Vagina (tissue), 2 donors: Measurements from ENCODE around the gene LRMDA. TPM values are rescaled to one million over a fixed set of nuclear protein-coding genes. Genes with fewer than 3 reads are reported as not detected.

Source experiments
- DNase-seq, 2 donors: peaks; one replicate each; pipeline ENCODE4 v3.0.0-alpha.2; 2017; ENCODE audit errors: extremely low spot score in 2 of 2
- H3K27ac ChIP-seq: fragments of 200-600 bp; sonication (generic); one replicate; pipeline ENCODE4 v1.5.1; 2019
- H3K27me3 ChIP-seq: fragments of 200-600 bp; sonication (generic); one replicate; pipeline ENCODE4 v1.5.1; 2019
- H3K36me3 ChIP-seq, 2 donors: fragments of 200-600 bp; sonication (generic); one replicate each; pipeline ENCODE4 v1.5.1; 2017 to 2019
- H3K4me1 ChIP-seq: fragments of 200-600 bp; sonication (generic); one replicate; pipeline ENCODE4 v1.5.1; 2019
- H3K4me3 ChIP-seq, 2 donors: fragments of 200-600 bp; sonication (generic); 1 replicate in 1 of 2; 2 replicates in 1 of 2; pipeline ENCODE4 v1.5.1; 2016 to 2019
- H3K9me3 ChIP-seq: fragments of 200-600 bp; sonication (generic); one replicate; pipeline ENCODE4 v1.5.1; 2019
- POLR2A ChIP-seq, 2 donors: fragments of 450-650 bp; IDR thresholded peaks; one replicate each; pipeline ENCODE4 v1.6.1; 2017; ENCODE audit warnings: antibody characterized with exemption in 2 of 2, mild to moderate bottlenecking in 2 of 2, moderate library complexity in 2 of 2
- POLR2AphosphoS5 ChIP-seq, 2 donors: sonication (generic); formaldehyde crosslinking; IDR thresholded peaks; one replicate each; pipeline ENCODE4 v1.9.0; 2017; ENCODE audit warnings: antibody characterized with exemption in 2 of 2, mild to moderate bottlenecking in 2 of 2, low read depth in 1 of 2; ENCODE audit not compliant: insufficient read depth in 1 of 2
- intact Hi-C: fragments of 100-400 bp; cut with DNase I; formaldehyde crosslinking; loops from one replicate; pipeline ENCODE4 v1.15.1; 2023
- total RNA-seq: library from RNA; depleted of rRNA; stranded (reverse); fragments of >200 nt; gene quantifications from one replicate; pipeline ENCODE4 v1.2.3, GENCODE V29; 2016
- TF ChIP-seq, protein P1 (sequence below), 3 experiments: fragments of 450-650 bp in 2 of 3; fragments of 200-600 bp in 1 of 3; sonication (generic) in 1 of 3; IDR thresholded peaks; one replicate each; pipeline ENCODE4 v1.5.1; 2017 to 2019; ENCODE audit warnings: antibody characterized with exemption in 3 of 3, mild to moderate bottlenecking in 2 of 3, moderate library complexity in 2 of 3

The LRMDA gene
- total RNA-seq, 1 donor from 2014 or later: 22.6 TPM

DNA sequence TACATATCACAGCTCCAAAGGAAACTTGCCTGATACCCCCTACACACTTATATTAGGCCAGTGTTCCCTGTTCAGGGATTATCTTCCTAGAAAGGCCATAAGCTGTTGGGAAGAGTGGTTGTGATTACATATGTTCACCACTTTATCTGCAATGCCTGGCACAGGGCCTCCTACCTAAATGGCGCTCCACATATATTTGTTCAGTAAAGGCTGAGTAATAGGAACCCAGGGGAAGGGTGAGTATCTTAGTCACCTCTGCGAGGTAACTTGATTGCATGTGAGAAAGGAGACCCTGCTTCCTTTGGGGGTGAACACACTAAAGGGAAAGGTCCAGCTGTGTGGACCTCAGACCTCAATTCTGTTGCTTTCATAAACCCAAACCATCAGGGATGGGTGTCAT, 896.0 kb downstream of the LRMDA start:
- intact Hi-C loops: no loop called here
- H3K4me1 ChIP-seq: peaks cover 6% of the 10 kb centered on the region
- no peak overlapping the region for H3K27ac ChIP-seq
- H3K36me3 ChIP-seq: no peaks in the 10 kb centered on the region
- H3K4me3 ChIP-seq: no peak overlapping the region
- TF ChIP-seq, protein P1, sequence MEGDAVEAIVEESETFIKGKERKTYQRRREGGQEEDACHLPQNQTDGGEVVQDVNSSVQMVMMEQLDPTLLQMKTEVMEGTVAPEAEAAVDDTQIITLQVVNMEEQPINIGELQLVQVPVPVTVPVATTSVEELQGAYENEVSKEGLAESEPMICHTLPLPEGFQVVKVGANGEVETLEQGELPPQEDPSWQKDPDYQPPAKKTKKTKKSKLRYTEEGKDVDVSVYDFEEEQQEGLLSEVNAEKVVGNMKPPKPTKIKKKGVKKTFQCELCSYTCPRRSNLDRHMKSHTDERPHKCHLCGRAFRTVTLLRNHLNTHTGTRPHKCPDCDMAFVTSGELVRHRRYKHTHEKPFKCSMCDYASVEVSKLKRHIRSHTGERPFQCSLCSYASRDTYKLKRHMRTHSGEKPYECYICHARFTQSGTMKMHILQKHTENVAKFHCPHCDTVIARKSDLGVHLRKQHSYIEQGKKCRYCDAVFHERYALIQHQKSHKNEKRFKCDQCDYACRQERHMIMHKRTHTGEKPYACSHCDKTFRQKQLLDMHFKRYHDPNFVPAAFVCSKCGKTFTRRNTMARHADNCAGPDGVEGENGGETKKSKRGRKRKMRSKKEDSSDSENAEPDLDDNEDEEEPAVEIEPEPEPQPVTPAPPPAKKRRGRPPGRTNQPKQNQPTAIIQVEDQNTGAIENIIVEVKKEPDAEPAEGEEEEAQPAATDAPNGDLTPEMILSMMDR (IDR thresholded peaks at IDR 0.05): no peak
- TF ChIP-seq POLR2AphosphoS5 (IDR thresholded peaks at IDR 0.05; ENCODE audit: insufficient read depth in 1 of 2, low read depth in 1 of 2): no peak
- TF ChIP-seq POLR2A (IDR thresholded peaks at IDR 0.05): no peak
- H3K27me3 ChIP-seq: no peaks in the 10 kb centered on the region
- DNase-seq: no peak
- no peaks in the 10 kb centered on the region for H3K9me3 ChIP-seq

DNA sequence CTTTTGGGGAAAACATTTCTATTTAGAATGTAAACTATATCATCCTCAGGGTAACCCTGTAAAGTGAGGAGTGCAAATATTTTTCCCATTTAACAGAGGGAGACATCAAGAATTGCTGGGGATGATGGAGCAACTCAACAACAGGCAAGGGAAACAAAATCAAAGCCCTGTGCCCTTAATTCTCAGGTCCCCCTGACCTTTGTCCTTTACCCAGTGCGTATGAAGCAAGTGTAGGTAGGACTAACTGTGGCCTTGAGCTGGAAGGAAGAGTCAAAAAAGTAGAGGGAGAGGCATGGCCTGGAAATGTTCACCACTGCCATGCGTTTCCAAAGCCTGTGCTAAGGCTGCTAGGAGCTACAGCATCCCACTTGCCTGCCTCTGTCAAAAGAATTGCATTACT, 896.9 kb downstream of the LRMDA start:
- Histone ChIP-seq H3K27ac (no peak overlapping the region), H3K4me1 (peaks cover 6% of the 10 kb centered on the region), H3K9me3 (no peaks in the 10 kb centered on the region), H3K27me3 (no peaks in the 10 kb centered on the region), H3K36me3 (no peaks in the 10 kb centered on the region), H3K4me3 (no peak overlapping the region)
- intact Hi-C loops: no loop called here
- DNase-seq: no peak
- TF ChIP-seq, protein P1 (IDR thresholded peaks at IDR 0.05): no peak
- TF ChIP-seq POLR2AphosphoS5 (IDR thresholded peaks at IDR 0.05; ENCODE audit: insufficient read depth in 1 of 2, low read depth in 1 of 2): no peak
- no peak for TF ChIP-seq POLR2A (IDR thresholded peaks at IDR 0.05)

DNA sequence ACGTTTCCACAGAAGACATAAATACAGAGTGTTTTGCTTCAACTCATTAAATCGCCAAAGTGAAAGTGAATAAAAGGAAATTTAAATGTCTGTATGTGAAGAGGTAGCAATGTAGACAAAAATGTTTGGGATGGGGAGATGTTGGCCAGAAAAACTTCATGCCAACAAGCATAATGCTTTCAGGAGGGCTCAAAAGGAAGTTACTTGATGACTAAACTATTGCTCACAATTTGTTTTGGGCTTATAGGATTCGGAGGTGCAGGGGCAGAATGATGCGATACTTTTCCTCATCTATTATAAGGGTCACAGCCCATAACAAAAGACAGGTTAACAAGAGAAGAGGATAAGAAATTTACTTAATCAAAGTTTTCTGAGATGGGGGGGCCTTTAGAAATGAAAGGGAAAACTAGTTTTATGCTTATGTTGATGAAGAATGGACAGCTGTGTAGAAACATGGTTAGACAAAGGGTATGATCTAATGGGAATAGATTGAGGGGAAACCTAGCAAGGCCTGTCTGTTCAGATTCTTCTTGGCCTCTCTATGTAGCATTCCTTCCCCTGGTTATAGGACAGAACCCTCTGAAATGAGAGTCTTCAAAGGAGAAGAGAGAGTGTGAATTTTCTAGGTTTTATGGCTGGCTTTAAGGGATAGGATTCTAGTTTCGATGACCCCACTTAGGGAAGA, 898.6 kb downstream of the LRMDA start:
- H3K36me3 ChIP-seq: no peaks in the 10 kb centered on the region
- no peaks in the 10 kb centered on the region for H3K27me3 ChIP-seq
- peaks cover 8% of the 10 kb centered on the region for H3K4me1 ChIP-seq
- no peak overlapping the region for H3K4me3 ChIP-seq
- intact Hi-C loops: no loop called here
- no peak for TF ChIP-seq POLR2AphosphoS5 (IDR thresholded peaks at IDR 0.05; ENCODE audit: insufficient read depth in 1 of 2, low read depth in 1 of 2)
- no peak for TF ChIP-seq POLR2A (IDR thresholded peaks at IDR 0.05)
- TF ChIP-seq, protein P1 (IDR thresholded peaks at IDR 0.05): no peak
- H3K9me3 ChIP-seq: no peaks in the 10 kb centered on the region
- H3K27ac ChIP-seq: no peak overlapping the region
- DNase-seq: no peak

- peaks cover 20% of the 10 kb centered on the region for H3K4me1 ChIP-seq
- no peak for DNase-seq
- H3K27me3 ChIP-seq: no peaks in the 10 kb centered on the region
- H3K27ac ChIP-seq: no peak overlapping the region
- TF ChIP-seq POLR2A (IDR thresholded peaks at IDR 0.05): no peak
- no peak for TF ChIP-seq POLR2AphosphoS5 (IDR thresholded peaks at IDR 0.05; ENCODE audit: insufficient read depth in 1 of 2, low read depth in 1 of 2)
- TF ChIP-seq, protein P1 (IDR thresholded peaks at IDR 0.05): no peak
- no peaks in the 10 kb centered on the region for H3K9me3 ChIP-seq
- intact Hi-C loops: no loop called here
- no peaks in the 10 kb centered on the region for H3K36me3 ChIP-seq
- no peak overlapping the region for H3K4me3 ChIP-seq
Measured at GRCh38 chr10:76331742-76332141, 900.3 kb downstream of the LRMDA start.

DNA sequence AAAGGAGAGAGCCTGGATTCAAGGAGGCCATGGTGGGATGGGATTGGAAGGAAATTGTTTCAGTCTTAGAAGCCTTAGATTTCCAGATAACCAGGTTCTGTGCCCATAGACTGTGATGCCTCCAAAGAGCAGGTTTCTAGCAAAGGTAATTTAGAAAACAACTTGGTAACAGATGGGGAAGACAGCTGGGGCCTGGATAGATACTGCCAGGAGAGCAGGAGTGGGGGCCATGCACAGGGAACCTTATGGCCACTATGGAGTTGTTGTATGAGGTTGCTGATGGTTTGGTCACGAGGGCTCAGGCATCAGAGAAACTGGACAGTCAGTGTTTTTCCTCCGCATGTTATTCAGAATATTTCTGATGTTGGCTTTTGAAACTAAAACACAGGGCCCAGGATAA, 901.9 kb downstream of the LRMDA start:
- TF ChIP-seq, protein P1 (IDR thresholded peaks at IDR 0.05): no peak
- TF ChIP-seq POLR2A (IDR thresholded peaks at IDR 0.05) (no peak), POLR2AphosphoS5 (IDR thresholded peaks at IDR 0.05; ENCODE audit: insufficient read depth in 1 of 2, low read depth in 1 of 2) (no peak)
- Histone ChIP-seq H3K9me3 (no peaks in the 10 kb centered on the region), H3K27ac (peak overlapping the region; percentile 78), H3K4me3 (no peak overlapping the region), H3K36me3 (no peaks in the 10 kb centered on the region), H3K27me3 (no peaks in the 10 kb centered on the region), H3K4me1 (peaks cover 28% of the 10 kb centered on the region)
- no peak for DNase-seq
- intact Hi-C loops: no loop called here
